Uterus (tissue), 2 donors: ENCODE data around the gene BPHL.
"Not testable (repeated sequence)": the region's sequence is repeated elsewhere in the genome, so short reads cannot be mapped to it uniquely, and the experiment has no call there.

Experiments used
- CTCF ChIP-seq, 4 experiments: fragments of 200-600 bp in 2 of 4; fragments of 450-650 bp in 2 of 4; sonication (generic) in 2 of 4; IDR thresholded peaks; one replicate each; pipeline ENCODE4 v1.5.1; 2016 to 2019; ENCODE audit warnings: antibody characterized with exemption in 4 of 4, mild to moderate bottlenecking in 2 of 4, moderate library complexity in 1 of 4
- POLR2A ChIP-seq, 2 donors: fragments of 450-650 bp; IDR thresholded peaks; one replicate each; pipeline ENCODE4 v1.6.1; 2016; ENCODE audit warnings: antibody characterized with exemption in 2 of 2, mild to moderate bottlenecking in 1 of 2, moderate library complexity in 1 of 2

DNA sequence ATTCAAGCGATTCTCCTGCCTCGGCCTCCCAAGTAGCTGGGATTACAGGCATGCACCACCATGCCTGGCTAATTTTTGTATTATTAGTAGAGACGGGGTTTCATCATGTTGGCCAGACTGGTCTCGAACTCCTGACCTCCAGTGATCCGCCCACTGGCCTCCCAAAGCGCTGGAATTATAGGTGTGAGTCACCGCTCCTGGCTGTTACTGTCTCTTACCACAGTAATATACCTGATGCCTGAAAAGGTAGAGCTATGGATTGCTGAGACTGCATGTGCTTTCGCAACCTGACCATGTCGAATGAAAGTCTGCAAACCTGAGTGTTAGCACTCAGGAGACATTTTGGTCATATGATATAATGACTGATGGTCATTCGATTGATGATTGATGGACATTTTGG is 70.7 kb downstream of the BPHL start:
- not testable (repeated sequence) for TF ChIP-seq POLR2A, CTCF (IDR thresholded peaks at IDR 0.05)
